ENCODE data around the gene IL13.

- TF ChIP-seq CTCF (IDR thresholded peaks at IDR 0.05) (no peak), NR2C2 (CRISPR knock-in tag; IDR thresholded peaks at IDR 0.05) (no peak), E2F4 (CRISPR knock-in tag; IDR thresholded peaks at IDR 0.05; ENCODE audit: borderline replicate concordance, low read depth) (no peak), RORB (CRISPR knock-in tag; IDR thresholded peaks at IDR 0.05) (no peak), ZNF263 (CRISPR knock-in tag; IDR thresholded peaks at IDR 0.05; ENCODE audit: low read depth) (no peak), NR3C1 (CRISPR knock-in tag; conservative IDR thresholded peaks at IDR 0.05; ENCODE audit: low read depth) (no peak), HMGXB4 (CRISPR knock-in tag; IDR thresholded peaks at IDR 0.05) (no peak), CREB1 (CRISPR knock-in tag; IDR thresholded peaks at IDR 0.05) (no peak)
- TF ChIP-seq, protein P1, sequence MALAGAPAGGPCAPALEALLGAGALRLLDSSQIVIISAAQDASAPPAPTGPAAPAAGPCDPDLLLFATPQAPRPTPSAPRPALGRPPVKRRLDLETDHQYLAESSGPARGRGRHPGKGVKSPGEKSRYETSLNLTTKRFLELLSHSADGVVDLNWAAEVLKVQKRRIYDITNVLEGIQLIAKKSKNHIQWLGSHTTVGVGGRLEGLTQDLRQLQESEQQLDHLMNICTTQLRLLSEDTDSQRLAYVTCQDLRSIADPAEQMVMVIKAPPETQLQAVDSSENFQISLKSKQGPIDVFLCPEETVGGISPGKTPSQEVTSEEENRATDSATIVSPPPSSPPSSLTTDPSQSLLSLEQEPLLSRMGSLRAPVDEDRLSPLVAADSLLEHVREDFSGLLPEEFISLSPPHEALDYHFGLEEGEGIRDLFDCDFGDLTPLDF (CRISPR knock-in tag; IDR thresholded peaks at IDR 0.05) = no peak
- TF ChIP-seq, protein P2, sequence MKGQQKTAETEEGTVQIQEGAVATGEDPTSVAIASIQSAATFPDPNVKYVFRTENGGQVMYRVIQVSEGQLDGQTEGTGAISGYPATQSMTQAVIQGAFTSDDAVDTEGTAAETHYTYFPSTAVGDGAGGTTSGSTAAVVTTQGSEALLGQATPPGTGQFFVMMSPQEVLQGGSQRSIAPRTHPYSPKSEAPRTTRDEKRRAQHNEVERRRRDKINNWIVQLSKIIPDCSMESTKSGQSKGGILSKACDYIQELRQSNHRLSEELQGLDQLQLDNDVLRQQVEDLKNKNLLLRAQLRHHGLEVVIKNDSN (CRISPR knock-in tag; IDR thresholded peaks at IDR 0.05) = no peak
Observed at GRCh38 chr5:132673939-132674630, 16.1 kb downstream of the IL13 start, which contains the start of gene IL4.

Measured in WTC11 (cell line).